ENCODE measurements around the gene MOK. TPM values are rescaled to one million over a fixed set of nuclear protein-coding genes. Genes with fewer than 3 reads are reported as not detected.

Gene MOK
- total RNA-seq, 4 donors from 2014 or later = 27.6 to 29.3 (median 28.8) TPM

GRCh38 chr14:102255401-102256190 lies 49.4 kb downstream of the MOK start:
- Histone ChIP-seq H3K27ac (peak overlapping the region in 2 of 4 donors; percentile 0 to 20), H3K36me3 (peaks cover 0 to 8% (median 0%) of the 10 kb centered on the region in 3 donors), H3K4me1 (no peaks in the 10 kb centered on the region), H3K27me3 (no peaks in the 10 kb centered on the region), H3K4me3 (no peak overlapping the region), H3K9me3 (no peaks in the 10 kb centered on the region)
- TF ChIP-seq POLR2A (IDR thresholded peaks at IDR 0.05) = no peak
- no peak for TF ChIP-seq EP300 (IDR thresholded peaks at IDR 0.05)
- no peak for DNase-seq (ENCODE audit: low spot score in 2 of 2)
- 70 to 75% methylated on average over 9 of the region's 9 CpGs for WGBS, 2 donors

DNA sequence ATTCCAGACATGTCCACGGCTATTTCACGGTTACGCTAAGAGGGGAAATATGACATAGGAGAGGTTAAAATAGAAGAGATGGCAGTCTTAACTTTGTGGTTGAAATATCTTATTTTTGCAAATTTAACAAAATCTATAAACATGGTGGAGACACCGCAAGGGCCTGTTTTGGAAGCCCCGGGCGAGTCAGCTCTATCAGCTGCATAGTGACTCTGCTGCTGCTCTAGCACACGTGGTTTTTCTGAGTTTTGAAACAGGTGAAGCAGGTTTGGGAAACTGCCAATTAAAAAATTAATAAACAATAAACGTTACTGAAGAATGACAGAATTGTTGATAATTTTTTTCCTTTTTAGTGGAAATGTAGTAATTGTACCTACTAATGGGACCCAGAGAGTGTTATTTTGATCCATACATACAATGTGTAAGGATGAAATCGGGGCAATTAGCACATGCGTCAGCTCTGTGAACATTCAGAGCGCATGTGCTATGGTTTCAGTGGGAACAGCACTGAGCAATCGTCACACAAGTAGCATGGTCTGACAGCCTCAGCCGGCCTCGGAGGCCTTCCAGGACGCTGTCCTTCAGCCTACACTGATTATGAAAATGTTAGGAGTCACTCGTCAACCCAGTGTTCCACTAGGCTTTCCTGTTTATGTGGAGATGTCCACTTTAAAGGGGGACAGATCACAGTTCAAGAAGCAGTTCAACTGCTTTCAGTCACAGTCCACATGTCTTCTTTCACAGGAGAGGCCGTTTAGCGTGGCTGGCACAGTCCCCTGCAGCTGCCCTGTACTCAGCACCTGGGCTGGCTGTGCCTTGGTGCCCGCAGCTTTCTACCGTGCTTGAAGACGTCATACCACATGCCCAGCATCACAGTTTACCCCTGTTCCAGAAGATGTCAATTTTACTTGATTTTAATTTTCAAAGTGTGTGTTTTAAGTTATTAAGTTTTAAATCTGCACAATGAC lies 51.8 kb downstream of the MOK start:
- no peak for TF ChIP-seq EP300 (IDR thresholded peaks at IDR 0.05)
- no peak for TF ChIP-seq CTCF (IDR thresholded peaks at IDR 0.05)
- no peak for TF ChIP-seq POLR2A (IDR thresholded peaks at IDR 0.05)
- Histone ChIP-seq H3K9me3 (no peaks in the 10 kb centered on the region), H3K4me3 (no peak overlapping the region), H3K4me1 (no peaks in the 10 kb centered on the region), H3K27ac (no peak overlapping the region), H3K36me3 (peaks cover 0 to 25% (median 0%) of the 10 kb centered on the region in 3 donors), H3K27me3 (no peaks in the 10 kb centered on the region)
- DNase-seq (ENCODE audit: low spot score in 2 of 2) = no peak
- 89 to 91% methylated on average over 21 of the region's 21 CpGs for WGBS, 2 donors

- no peaks in the 10 kb centered on the region for H3K27me3 ChIP-seq
- no peak overlapping the region for H3K27ac ChIP-seq
- no peak for DNase-seq (ENCODE audit: low spot score in 2 of 2)
- peaks cover 0 to 25% (median 0%) of the 10 kb centered on the region in 3 donors for H3K36me3 ChIP-seq
- no peak overlapping the region for H3K4me3 ChIP-seq
- no peaks in the 10 kb centered on the region for H3K4me1 ChIP-seq
- WGBS, 2 donors = 93 to 95% methylated on average over 8 of the region's 8 CpGs
- no peak for TF ChIP-seq POLR2A (IDR thresholded peaks at IDR 0.05)
- no peak for TF ChIP-seq CTCF (IDR thresholded peaks at IDR 0.05)
- TF ChIP-seq EP300 (IDR thresholded peaks at IDR 0.05) = no peak
- H3K9me3 ChIP-seq = no peaks in the 10 kb centered on the region
Measured at GRCh38 chr14:102251161-102251560, 53.8 kb downstream of the MOK start.

GRCh38 chr14:102250636-102251035 lies 54.3 kb downstream of the MOK start:
- Histone ChIP-seq H3K9me3 (no peaks in the 10 kb centered on the region), H3K27ac (no peak overlapping the region), H3K4me1 (peaks cover 0 to 5% (median 0%) of the 10 kb centered on the region in 4 donors), H3K4me3 (no peak overlapping the region), H3K36me3 (peaks cover 0 to 25% (median 0%) of the 10 kb centered on the region in 3 donors), H3K27me3 (no peaks in the 10 kb centered on the region)
- DNase-seq (ENCODE audit: low spot score in 2 of 2) = no peak
- WGBS, 2 donors = 91 to 92% methylated on average over 15 of the region's 15 CpGs
- TF ChIP-seq CTCF (IDR thresholded peaks at IDR 0.05) (no peak), POLR2A (IDR thresholded peaks at IDR 0.05) (no peak), EP300 (IDR thresholded peaks at IDR 0.05) (no peak)

GRCh38 chr14:102249981-102250380 lies 55.0 kb downstream of the MOK start:
- no peak for DNase-seq (ENCODE audit: low spot score in 2 of 2)
- no peaks in the 10 kb centered on the region for H3K9me3 ChIP-seq
- no peaks in the 10 kb centered on the region for H3K27me3 ChIP-seq
- TF ChIP-seq CTCF (IDR thresholded peaks at IDR 0.05) = no peak
- no peak for TF ChIP-seq POLR2A (IDR thresholded peaks at IDR 0.05)
- no peak for TF ChIP-seq EP300 (IDR thresholded peaks at IDR 0.05)
- peaks cover 0 to 5% (median 0%) of the 10 kb centered on the region in 4 donors for H3K4me1 ChIP-seq
- no peak overlapping the region for H3K4me3 ChIP-seq
- peaks cover 0 to 25% (median 0%) of the 10 kb centered on the region in 3 donors for H3K36me3 ChIP-seq
- no peak overlapping the region for H3K27ac ChIP-seq
- 92 to 100% methylated on average over 3 to 6 of the region's 6 CpGs for WGBS, 2 donors

All from tibial nerve (tissue), 4 donors.